NOMO-1 treated with DMSO at 0.1 percent for 48 hours (cell line): ENCODE results near the gene CHCHD6.

Experiments used
- DNase-seq: peaks from one replicate; lab custom pipeline; 2025; ENCODE audit not compliant: unreplicated experiment; lab: John Stamatoyannopoulos, UW

Gene CHCHD6

GRCh38 chr3:127003175-127003555, 299.1 kb downstream of the CHCHD6 start:
- no peak for DNase-seq

- DNase-seq, result no peak
Observed at GRCh38 chr3:127003601-127004280, 299.7 kb downstream of the CHCHD6 start.

- DNase-seq, result no peak
Observed at GRCh38 chr3:127004641-127005397, 300.8 kb downstream of the CHCHD6 start.

GRCh38 chr3:127005864-127006500, 301.9 kb downstream of the CHCHD6 start:
- no peak for DNase-seq

- DNase-seq, result no peak
Observed at GRCh38 chr3:127006781-127007436, 302.9 kb downstream of the CHCHD6 start.

- DNase-seq, result no peak
Observed at GRCh38 chr3:127008236-127008635, 304.2 kb downstream of the CHCHD6 start.

- DNase-seq, result no peak
Observed at GRCh38 chr3:127009531-127009930, 305.5 kb downstream of the CHCHD6 start.
